NCI-H187 (cell line): ENCODE measurements around the gene RNPEP.
"Not testable (repeated sequence)": the region's sequence is repeated elsewhere in the genome, so short reads cannot be mapped to it uniquely, and the experiment has no call there.

Experiments used
- DNase-seq, 2 experiments: peaks; one replicate each; lab custom pipeline; 2025; lab: John Stamatoyannopoulos, UW

The RNPEP gene

GRCh38 chr1:202036595-202037387 lies 54.3 kb downstream of the RNPEP start:
- DNase-seq: no peak

GRCh38 chr1:202037706-202038296 lies 55.4 kb downstream of the RNPEP start:
- no peak for DNase-seq

GRCh38 chr1:202038688-202039346 lies 56.4 kb downstream of the RNPEP start:
- no peak for DNase-seq

GRCh38 chr1:202045705-202046104 lies 63.3 kb downstream of the RNPEP start:
- DNase-seq: peak; percentile 83 to 88

- DNase-seq: peak; percentile 43 to 77
These were observed 63.8 kb downstream of the RNPEP start for GRCh38 chr1:202046227-202046626.

- no peak for DNase-seq
These were observed 64.6 kb downstream of the RNPEP start for GRCh38 chr1:202046748-202047708.

- DNase-seq: no peak
These were observed 65.5 kb downstream of the RNPEP start for GRCh38 chr1:202047977-202048376.

GRCh38 chr1:202049129-202049528 lies 66.7 kb downstream of the RNPEP start:
- DNase-seq: no peak

- DNase-seq: no peak
These were observed 71.6 kb downstream of the RNPEP start for GRCh38 chr1:202054094-202054493.

GRCh38 chr1:202054673-202055072 lies 72.2 kb downstream of the RNPEP start:
- not testable (repeated sequence) for DNase-seq
